GM12874 (cell line): ENCODE measurements around the gene COA7.

Experiments
- CTCF ChIP-seq: IDR thresholded peaks from 2 replicates; pipeline ENCODE4 v1.5.1; 2011; ENCODE audit warnings: low read depth, mild to moderate bottlenecking, control low read depth, low read length, moderate library complexity; ENCODE audit not compliant: insufficient read depth

The COA7 gene

GRCh38 chr1:52679498-52679897 lies 18.6 kb downstream of the COA7 start:
- TF ChIP-seq CTCF, result no peak

GRCh38 chr1:52679048-52679447 lies 19.1 kb downstream of the COA7 start:
- TF ChIP-seq CTCF, result no peak

- TF ChIP-seq CTCF, result no peak
Measured at GRCh38 chr1:52677076-52677806, 20.9 kb downstream of the COA7 start.

- no peak for TF ChIP-seq CTCF
Measured at GRCh38 chr1:52676249-52676903, 21.8 kb downstream of the COA7 start.

- TF ChIP-seq CTCF, result no peak
Measured at GRCh38 chr1:52674497-52675384, 23.4 kb downstream of the COA7 start.

- TF ChIP-seq CTCF, result no peak
Measured at GRCh38 chr1:52673513-52673912, 24.6 kb downstream of the COA7 start.

- TF ChIP-seq CTCF, result no peak
Measured at GRCh38 chr1:52672946-52673345, 25.2 kb downstream of the COA7 start.
